HEK293 (cell line): ENCODE results near the gene SIMC1.

Source experiments
- CTCF ChIP-seq: fragments of 450-650 bp; formaldehyde crosslinking; IDR thresholded peaks from 2 replicates; pipeline ENCODE4 v1.5.1; 2016; ENCODE audit warnings: missing biosample characterization, missing genetic modification characterization
- HOXC10 ChIP-seq: sonication (generic); formaldehyde crosslinking; IDR thresholded peaks from 2 replicates; pipeline ENCODE4 v1.8.1; 2023; ENCODE audit warnings: mild to moderate bottlenecking, missing genetic modification reagents
- SETDB1 ChIP-seq: IDR thresholded peaks from one replicate; pipeline ENCODE4 v1.6.1; 2017; ENCODE audit warnings: mild to moderate bottlenecking, low read length, moderate library complexity, mixed read lengths; ENCODE audit not compliant: insufficient read length
- ZBTB8A ChIP-seq: fragments of 450-650 bp; formaldehyde crosslinking; IDR thresholded peaks from 2 replicates; pipeline ENCODE4 v1.5.1; 2016; ENCODE audit warnings: missing biosample characterization, missing genetic modification characterization
- ZNF530 ChIP-seq: fragments of 450-650 bp; formaldehyde crosslinking; IDR thresholded peaks from 2 replicates; pipeline ENCODE4 v1.5.1; 2016; ENCODE audit warnings: low read depth, missing biosample characterization, missing genetic modification characterization
- TF ChIP-seq, protein P1 (sequence below): fragments of 450-650 bp; formaldehyde crosslinking; IDR thresholded peaks from 2 replicates; pipeline ENCODE4 v1.5.1; 2016; ENCODE audit warnings: missing biosample characterization, missing genetic modification characterization, low read depth
- TF ChIP-seq, protein P2 (sequence below): fragments of 450-650 bp; formaldehyde crosslinking; IDR thresholded peaks from 2 replicates; pipeline ENCODE4 v1.5.1; 2016; ENCODE audit warnings: missing biosample characterization, missing genetic modification characterization
- TF ChIP-seq, protein P3 (sequence below): sonication (generic); formaldehyde crosslinking; IDR thresholded peaks from 2 replicates; pipeline ENCODE4 v1.8.1; 2022; ENCODE audit warnings: mild to moderate bottlenecking, moderate library complexity, missing genetic modification reagents

GRCh38 chr5:176383961-176384360 is 145.7 kb downstream of the SIMC1 start:
- TF ChIP-seq CTCF (tag by site-specific recombination) (no peak), SETDB1 (no peak), ZNF530 (no peak), HOXC10 (CRISPR knock-in tag) (no peak), ZBTB8A (tag by site-specific recombination) (no peak)
- TF ChIP-seq, protein P1, sequence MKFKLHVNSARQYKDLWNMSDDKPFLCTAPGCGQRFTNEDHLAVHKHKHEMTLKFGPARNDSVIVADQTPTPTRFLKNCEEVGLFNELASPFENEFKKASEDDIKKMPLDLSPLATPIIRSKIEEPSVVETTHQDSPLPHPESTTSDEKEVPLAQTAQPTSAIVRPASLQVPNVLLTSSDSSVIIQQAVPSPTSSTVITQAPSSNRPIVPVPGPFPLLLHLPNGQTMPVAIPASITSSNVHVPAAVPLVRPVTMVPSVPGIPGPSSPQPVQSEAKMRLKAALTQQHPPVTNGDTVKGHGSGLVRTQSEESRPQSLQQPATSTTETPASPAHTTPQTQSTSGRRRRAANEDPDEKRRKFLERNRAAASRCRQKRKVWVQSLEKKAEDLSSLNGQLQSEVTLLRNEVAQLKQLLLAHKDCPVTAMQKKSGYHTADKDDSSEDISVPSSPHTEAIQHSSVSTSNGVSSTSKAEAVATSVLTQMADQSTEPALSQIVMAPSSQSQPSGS (tag by site-specific recombination), result no peak
- TF ChIP-seq, protein P2, sequence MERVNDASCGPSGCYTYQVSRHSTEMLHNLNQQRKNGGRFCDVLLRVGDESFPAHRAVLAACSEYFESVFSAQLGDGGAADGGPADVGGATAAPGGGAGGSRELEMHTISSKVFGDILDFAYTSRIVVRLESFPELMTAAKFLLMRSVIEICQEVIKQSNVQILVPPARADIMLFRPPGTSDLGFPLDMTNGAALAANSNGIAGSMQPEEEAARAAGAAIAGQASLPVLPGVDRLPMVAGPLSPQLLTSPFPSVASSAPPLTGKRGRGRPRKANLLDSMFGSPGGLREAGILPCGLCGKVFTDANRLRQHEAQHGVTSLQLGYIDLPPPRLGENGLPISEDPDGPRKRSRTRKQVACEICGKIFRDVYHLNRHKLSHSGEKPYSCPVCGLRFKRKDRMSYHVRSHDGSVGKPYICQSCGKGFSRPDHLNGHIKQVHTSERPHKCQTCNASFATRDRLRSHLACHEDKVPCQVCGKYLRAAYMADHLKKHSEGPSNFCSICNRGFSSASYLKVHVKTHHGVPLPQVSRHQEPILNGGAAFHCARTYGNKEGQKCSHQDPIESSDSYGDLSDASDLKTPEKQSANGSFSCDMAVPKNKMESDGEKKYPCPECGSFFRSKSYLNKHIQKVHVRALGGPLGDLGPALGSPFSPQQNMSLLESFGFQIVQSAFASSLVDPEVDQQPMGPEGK (tag by site-specific recombination), result no peak
- TF ChIP-seq, protein P3, sequence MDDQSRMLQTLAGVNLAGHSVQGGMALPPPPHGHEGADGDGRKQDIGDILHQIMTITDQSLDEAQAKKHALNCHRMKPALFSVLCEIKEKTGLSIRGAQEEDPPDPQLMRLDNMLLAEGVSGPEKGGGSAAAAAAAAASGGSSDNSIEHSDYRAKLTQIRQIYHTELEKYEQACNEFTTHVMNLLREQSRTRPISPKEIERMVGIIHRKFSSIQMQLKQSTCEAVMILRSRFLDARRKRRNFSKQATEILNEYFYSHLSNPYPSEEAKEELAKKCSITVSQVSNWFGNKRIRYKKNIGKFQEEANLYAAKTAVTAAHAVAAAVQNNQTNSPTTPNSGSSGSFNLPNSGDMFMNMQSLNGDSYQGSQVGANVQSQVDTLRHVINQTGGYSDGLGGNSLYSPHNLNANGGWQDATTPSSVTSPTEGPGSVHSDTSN (CRISPR knock-in tag), result no peak
